Glutamatergic neuron (in vitro differentiated cells): ENCODE data around the gene HPN. TPM values are rescaled to one million over a fixed set of nuclear protein-coding genes. Genes with fewer than 3 reads are reported as not detected.
"Not testable (repeated sequence)": the region's sequence is repeated elsewhere in the genome, so short reads cannot be mapped to it uniquely, and the experiment has no call there.

Experiments
- DNase-seq: peaks from one replicate; pipeline ENCODE4 v3.0.0; 2022
- H3K27ac Mint-ChIP-seq: one replicate; pipeline ENCODE4 v1.8.0; 2020; ENCODE audit warnings: mild to moderate bottlenecking, mixed read lengths, inconsistent platforms; ENCODE audit not compliant: unreplicated experiment
- H3K27me3 Mint-ChIP-seq: one replicate; pipeline ENCODE4 v1.8.0; 2020; ENCODE audit warnings: mild to moderate bottlenecking, moderate library complexity, mixed read lengths, inconsistent platforms; ENCODE audit not compliant: unreplicated experiment
- H3K36me3 Mint-ChIP-seq: one replicate; pipeline ENCODE4 v1.8.0; 2020; ENCODE audit warnings: mild to moderate bottlenecking, mixed read lengths, inconsistent platforms; ENCODE audit not compliant: unreplicated experiment
- H3K4me1 Mint-ChIP-seq: one replicate; pipeline ENCODE4 v1.8.0; 2020; ENCODE audit warnings: mild to moderate bottlenecking, low read depth, mixed read lengths, inconsistent platforms; ENCODE audit not compliant: unreplicated experiment
- H3K4me3 Mint-ChIP-seq: one replicate; pipeline ENCODE4 v1.8.0; 2020; ENCODE audit warnings: mild to moderate bottlenecking, mixed read lengths, inconsistent platforms; ENCODE audit not compliant: unreplicated experiment
- H3K9me3 Mint-ChIP-seq: one replicate; pipeline ENCODE4 v1.8.0; 2020; ENCODE audit warnings: mild to moderate bottlenecking, moderate library complexity, mixed read lengths, inconsistent platforms; ENCODE audit not compliant: unreplicated experiment
- CTCF ChIP-seq: fragments of 200-600 bp; sonication (generic); IDR thresholded peaks from one replicate; pipeline ENCODE4 v1.5.0; 2021; ENCODE audit not compliant: partially characterized antibody, unreplicated experiment
- total RNA-seq: library from RNA; stranded (reverse); fragmentation: NEBNext Ultra II Directional; extraction: Animal tissue kit (Norgen Biotek cat#: 25700); gene quantifications from one replicate; pipeline ENCODE4 v1.2.1, GENCODE V29; 2021; ENCODE audit not compliant: unreplicated experiment

HPN gene
- total RNA-seq, 1 donor from 2014 or later: 0.29 TPM

GRCh38 chr19:35025969-35026368 is 15.6 kb upstream of the HPN start:
- H3K27me3 Mint-ChIP-seq: peaks cover 6% of the 10 kb centered on the region
- DNase-seq: no peak
- no peaks in the 10 kb centered on the region for H3K4me1 Mint-ChIP-seq
- H3K9me3 Mint-ChIP-seq: peaks cover 6% of the 10 kb centered on the region
- H3K36me3 Mint-ChIP-seq: peaks cover 5% of the 10 kb centered on the region
- H3K4me3 Mint-ChIP-seq: no peak overlapping the region
- no peak overlapping the region for H3K27ac Mint-ChIP-seq
- TF ChIP-seq CTCF: no peak

- peaks cover 9% of the 10 kb centered on the region for H3K9me3 Mint-ChIP-seq
- H3K4me1 Mint-ChIP-seq: peaks cover 3% of the 10 kb centered on the region
- H3K27ac Mint-ChIP-seq: no peak overlapping the region
- no peak for DNase-seq
- no peak overlapping the region for H3K4me3 Mint-ChIP-seq
- peaks cover 5% of the 10 kb centered on the region for H3K36me3 Mint-ChIP-seq
- no peak for TF ChIP-seq CTCF
- peaks cover 10% of the 10 kb centered on the region for H3K27me3 Mint-ChIP-seq
Measured at GRCh38 chr19:35026418-35026817, 15.1 kb upstream of the HPN start.

GRCh38 chr19:35027009-35027408 is 14.5 kb upstream of the HPN start:
- Mint-ChIP-seq H3K9me3 (peaks cover 9% of the 10 kb centered on the region), H3K4me1 (peaks cover 6% of the 10 kb centered on the region), H3K36me3 (peaks cover 5% of the 10 kb centered on the region), H3K4me3 (no peak overlapping the region), H3K27me3 (peaks cover 11% of the 10 kb centered on the region), H3K27ac (no peak overlapping the region)
- no peak for TF ChIP-seq CTCF
- no peak for DNase-seq

DNA sequence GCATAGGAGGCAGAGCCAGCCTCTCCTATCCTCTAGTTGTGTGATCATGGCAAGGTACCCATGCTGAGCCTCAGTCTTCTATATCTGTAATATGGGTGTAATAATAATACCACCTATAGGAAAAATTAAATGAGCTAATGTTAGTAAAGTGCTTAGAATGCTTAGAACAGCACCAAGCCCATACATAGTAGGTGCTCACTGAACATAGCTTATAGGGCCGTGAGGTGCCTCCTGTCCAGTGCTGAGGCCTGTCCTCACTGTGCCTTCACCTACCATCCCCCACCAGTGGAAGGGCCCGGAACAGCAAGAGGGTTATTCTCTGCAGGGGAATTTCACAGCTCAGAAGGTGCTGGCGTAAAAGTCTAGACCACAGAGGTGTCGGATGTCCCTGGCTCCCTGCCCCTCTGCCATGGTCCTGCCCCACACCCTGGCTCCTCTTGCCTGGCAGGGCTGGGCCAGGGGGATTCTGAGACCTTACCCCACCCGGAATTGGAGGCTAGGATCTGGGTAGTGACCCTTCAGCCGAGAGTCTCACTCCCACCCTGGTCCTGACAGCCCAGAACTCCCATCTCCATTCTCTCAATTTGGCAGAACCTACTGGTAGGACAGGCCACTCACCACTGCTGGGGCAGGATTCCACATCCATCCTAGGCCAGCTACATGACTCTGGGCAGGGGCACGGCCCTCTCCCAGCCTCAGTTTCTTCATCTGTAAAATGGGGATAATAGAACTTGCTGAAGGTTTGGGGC is 13.5 kb upstream of the HPN start:
- Mint-ChIP-seq H3K27me3 (peaks cover 15% of the 10 kb centered on the region), H3K4me1 (peaks cover 15% of the 10 kb centered on the region), H3K27ac (no peak overlapping the region), H3K36me3 (peaks cover 5% of the 10 kb centered on the region), H3K9me3 (peaks cover 14% of the 10 kb centered on the region), H3K4me3 (no peak overlapping the region)
- TF ChIP-seq CTCF: no peak
- no peak for DNase-seq

- not testable (repeated sequence) for DNase-seq, H3K4me3 Mint-ChIP-seq, H3K36me3 Mint-ChIP-seq, H3K27ac Mint-ChIP-seq
- peaks cover 20% of the 10 kb centered on the region for H3K4me1 Mint-ChIP-seq
- peaks cover 18% of the 10 kb centered on the region for H3K27me3 Mint-ChIP-seq
- peaks cover 14% of the 10 kb centered on the region for H3K9me3 Mint-ChIP-seq
Measured at GRCh38 chr19:35028600-35028885, 13.0 kb upstream of the HPN start.

GRCh38 chr19:35029275-35029736 is 12.2 kb upstream of the HPN start:
- Mint-ChIP-seq H3K27me3 (peaks cover 17% of the 10 kb centered on the region), H3K9me3 (peaks cover 14% of the 10 kb centered on the region), H3K4me3 (peak overlapping the region; percentile 49), H3K4me1 (peaks cover 25% of the 10 kb centered on the region)
- H3K36me3 Mint-ChIP-seq, H3K27ac Mint-ChIP-seq, DNase-seq: not testable (repeated sequence)
